Left ventricle myocardium inferior (tissue), 1 donor: ENCODE measurements around the gene MRFAP1L1. TPM values are rescaled to one million over a fixed set of nuclear protein-coding genes. Genes with fewer than 3 reads are reported as not detected.
A peak's percentile ranks its signal among the peaks of the same experiment; 100 is the strongest.

Experiments used
- DNase-seq: peaks from one replicate; pipeline ENCODE4 v3.0.0-alpha.2; 2020
- H3K27ac ChIP-seq: fragments of 200-600 bp; replicated peaks from 2 replicates; pipeline ENCODE4 v1.8.0; 2021
- H3K27me3 ChIP-seq: fragments of 200-600 bp; 2 replicates; pipeline ENCODE4 v1.8.0; 2021; ENCODE audit warnings: low read depth
- H3K36me3 ChIP-seq: fragments of 200-600 bp; 2 replicates; pipeline ENCODE4 v1.8.0; 2021
- H3K4me1 ChIP-seq: fragments of 200-600 bp; 2 replicates; pipeline ENCODE4 v1.8.0; 2021
- H3K4me3 ChIP-seq: fragments of 200-600 bp; 2 replicates; pipeline ENCODE4 v1.8.0; 2021; ENCODE audit warnings: mild to moderate bottlenecking, moderate library complexity
- H3K9me3 ChIP-seq: fragments of 200-600 bp; replicated peaks from 2 replicates; pipeline ENCODE4 v1.8.0; 2021
- intact Hi-C: fragments of 100-400 bp; cut with micrococcal nuclease; formaldehyde crosslinking; loops from one replicate; pipeline ENCODE4 v1.11.0; 2022
- total RNA-seq: library from RNA; stranded (reverse); fragmentation: NEBNext Ultra II Directional; extraction: Animal tissue kit (Norgen Biotek cat#: 25700); gene quantifications from one replicate; pipeline ENCODE4 v1.2.1, GENCODE V29; 2021
- TF ChIP-seq, protein P1 (sequence below): fragments of 200-600 bp; IDR thresholded peaks from 2 replicates; pipeline ENCODE4 v1.8.0; 2021; ENCODE audit warnings: antibody characterized with exemption, mild to moderate bottlenecking, borderline replicate concordance
- donor health status: DM: no; HTN: yes; CAD: no; lungs with severe emphysema.

The MRFAP1L1 gene
- total RNA-seq, 1 donor from 2014 or later = 41.5 TPM

DNA sequence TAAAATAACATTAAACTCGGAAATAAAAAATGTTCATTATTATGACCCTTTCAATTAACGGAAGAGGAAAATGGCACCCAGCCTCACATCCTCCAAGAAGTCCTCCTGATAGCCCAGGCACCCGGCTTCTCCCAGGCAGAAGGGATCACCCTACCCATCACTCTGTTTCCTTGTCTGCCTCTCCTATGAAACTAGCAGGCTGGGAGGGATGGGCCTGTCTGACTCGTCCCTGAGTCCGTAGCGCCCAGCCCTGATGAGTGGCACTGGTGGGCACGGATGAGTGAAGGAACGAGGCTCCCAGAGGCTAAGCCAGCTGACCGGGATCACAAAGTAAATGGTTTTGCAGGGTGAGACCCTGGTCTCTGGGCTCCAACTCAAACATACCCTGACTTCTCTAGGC, 44.2 kb upstream of the MRFAP1L1 start:
- Histone ChIP-seq H3K27ac (no peak overlapping the region), H3K4me1 (peaks cover 11% of the 10 kb centered on the region), H3K4me3 (no peak overlapping the region), H3K27me3 (no peaks in the 10 kb centered on the region), H3K36me3 (no peaks in the 10 kb centered on the region), H3K9me3 (no peaks in the 10 kb centered on the region)
- no peak for DNase-seq
- intact Hi-C loops = no loop called here
- TF ChIP-seq, protein P1, sequence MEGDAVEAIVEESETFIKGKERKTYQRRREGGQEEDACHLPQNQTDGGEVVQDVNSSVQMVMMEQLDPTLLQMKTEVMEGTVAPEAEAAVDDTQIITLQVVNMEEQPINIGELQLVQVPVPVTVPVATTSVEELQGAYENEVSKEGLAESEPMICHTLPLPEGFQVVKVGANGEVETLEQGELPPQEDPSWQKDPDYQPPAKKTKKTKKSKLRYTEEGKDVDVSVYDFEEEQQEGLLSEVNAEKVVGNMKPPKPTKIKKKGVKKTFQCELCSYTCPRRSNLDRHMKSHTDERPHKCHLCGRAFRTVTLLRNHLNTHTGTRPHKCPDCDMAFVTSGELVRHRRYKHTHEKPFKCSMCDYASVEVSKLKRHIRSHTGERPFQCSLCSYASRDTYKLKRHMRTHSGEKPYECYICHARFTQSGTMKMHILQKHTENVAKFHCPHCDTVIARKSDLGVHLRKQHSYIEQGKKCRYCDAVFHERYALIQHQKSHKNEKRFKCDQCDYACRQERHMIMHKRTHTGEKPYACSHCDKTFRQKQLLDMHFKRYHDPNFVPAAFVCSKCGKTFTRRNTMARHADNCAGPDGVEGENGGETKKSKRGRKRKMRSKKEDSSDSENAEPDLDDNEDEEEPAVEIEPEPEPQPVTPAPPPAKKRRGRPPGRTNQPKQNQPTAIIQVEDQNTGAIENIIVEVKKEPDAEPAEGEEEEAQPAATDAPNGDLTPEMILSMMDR = no peak

DNA sequence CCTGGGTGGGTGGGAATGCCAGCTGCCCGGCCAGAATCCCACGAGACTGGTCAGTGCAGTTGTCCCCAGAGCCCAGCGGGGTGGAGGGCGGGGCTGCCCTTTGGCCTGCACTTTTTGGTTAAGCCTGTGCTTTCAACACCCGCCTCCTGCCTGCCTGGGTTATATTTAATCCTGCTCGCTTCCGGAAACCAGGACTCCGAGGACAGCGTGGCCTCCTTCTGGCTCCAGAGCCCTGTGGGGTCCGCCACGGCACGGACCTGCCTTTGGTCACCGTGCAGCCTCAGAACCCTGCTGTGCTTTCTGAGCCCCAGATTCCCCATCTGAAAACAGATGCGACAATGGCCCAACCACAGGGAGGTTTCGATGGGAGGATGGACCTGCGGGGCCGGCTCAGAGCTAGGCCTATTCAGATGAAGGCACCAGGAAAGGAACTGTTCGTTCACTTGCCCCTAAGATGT, 43.5 kb upstream of the MRFAP1L1 start:
- Histone ChIP-seq H3K36me3 (no peaks in the 10 kb centered on the region), H3K27ac (peak overlapping the region; percentile 27), H3K4me3 (no peak overlapping the region), H3K27me3 (no peaks in the 10 kb centered on the region), H3K4me1 (peaks cover 18% of the 10 kb centered on the region), H3K9me3 (no peaks in the 10 kb centered on the region)
- intact Hi-C loops = no loop called here
- TF ChIP-seq, protein P1 = no peak
- no peak for DNase-seq

DNA sequence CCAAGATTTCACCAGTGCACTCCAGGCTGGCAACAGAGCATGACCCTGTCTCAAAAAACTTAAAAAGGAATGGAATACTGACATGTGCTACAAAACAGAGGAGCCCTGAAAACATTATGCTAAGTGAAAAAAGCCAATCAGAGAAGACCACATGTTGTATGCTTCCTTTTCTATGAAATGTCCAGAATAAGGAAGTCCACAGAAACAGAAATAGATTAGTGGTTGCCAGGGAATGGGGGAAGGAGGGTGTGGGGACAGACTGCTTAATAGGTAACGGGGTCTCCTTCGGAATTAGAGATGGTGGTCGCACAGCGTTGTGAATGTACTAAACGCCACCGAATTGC, 42.8 kb upstream of the MRFAP1L1 start:
- Histone ChIP-seq H3K4me1 (peaks cover 25% of the 10 kb centered on the region), H3K27ac (no peak overlapping the region), H3K27me3 (no peaks in the 10 kb centered on the region), H3K9me3 (no peaks in the 10 kb centered on the region), H3K4me3 (no peak overlapping the region), H3K36me3 (no peaks in the 10 kb centered on the region)
- intact Hi-C loops = no loop called here
- no peak for DNase-seq
- TF ChIP-seq, protein P1 = no peak

DNA sequence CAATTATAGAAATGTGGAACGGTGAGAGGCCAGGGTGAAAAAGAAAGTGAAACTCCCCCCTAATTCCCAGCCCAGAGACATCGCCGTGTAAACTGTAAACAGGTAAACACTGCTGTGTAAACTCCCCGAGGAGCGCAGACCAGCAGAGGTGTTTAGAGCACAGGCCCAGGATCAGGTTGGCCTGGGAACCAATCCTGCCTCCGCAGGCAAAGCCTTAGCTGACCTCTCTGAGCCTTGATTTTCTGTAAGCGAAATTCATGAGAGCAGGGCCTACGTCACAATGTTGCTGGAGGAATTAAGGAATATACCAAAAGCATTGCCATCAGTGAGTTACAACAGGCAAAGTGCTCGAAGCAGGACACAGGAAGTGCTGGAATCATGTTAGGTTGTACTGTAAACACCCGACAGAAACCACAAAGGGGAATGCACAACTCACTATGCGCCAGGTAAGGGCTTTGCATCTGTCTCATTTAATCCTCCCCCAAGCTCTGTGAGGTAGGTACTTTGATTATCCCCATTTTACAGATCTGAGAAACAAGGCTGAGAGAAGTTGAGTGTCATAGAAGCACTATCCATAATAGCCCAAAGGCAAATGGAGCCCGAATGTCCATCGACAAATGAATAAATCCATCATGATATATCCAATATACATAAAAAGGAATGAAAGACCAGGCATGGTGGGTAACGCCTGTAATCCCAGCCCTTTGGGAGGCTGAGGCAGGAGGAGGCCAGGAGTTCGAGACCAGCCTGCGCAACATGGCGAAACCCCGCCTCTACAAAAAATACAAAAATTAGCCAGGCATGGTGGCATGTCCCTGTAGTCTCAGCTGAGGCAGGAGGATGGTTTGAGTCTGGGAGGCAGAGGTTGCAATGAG, 42.2 kb upstream of the MRFAP1L1 start:
- H3K4me1 ChIP-seq = peaks cover 31% of the 10 kb centered on the region
- TF ChIP-seq, protein P1 = no peak

DNA sequence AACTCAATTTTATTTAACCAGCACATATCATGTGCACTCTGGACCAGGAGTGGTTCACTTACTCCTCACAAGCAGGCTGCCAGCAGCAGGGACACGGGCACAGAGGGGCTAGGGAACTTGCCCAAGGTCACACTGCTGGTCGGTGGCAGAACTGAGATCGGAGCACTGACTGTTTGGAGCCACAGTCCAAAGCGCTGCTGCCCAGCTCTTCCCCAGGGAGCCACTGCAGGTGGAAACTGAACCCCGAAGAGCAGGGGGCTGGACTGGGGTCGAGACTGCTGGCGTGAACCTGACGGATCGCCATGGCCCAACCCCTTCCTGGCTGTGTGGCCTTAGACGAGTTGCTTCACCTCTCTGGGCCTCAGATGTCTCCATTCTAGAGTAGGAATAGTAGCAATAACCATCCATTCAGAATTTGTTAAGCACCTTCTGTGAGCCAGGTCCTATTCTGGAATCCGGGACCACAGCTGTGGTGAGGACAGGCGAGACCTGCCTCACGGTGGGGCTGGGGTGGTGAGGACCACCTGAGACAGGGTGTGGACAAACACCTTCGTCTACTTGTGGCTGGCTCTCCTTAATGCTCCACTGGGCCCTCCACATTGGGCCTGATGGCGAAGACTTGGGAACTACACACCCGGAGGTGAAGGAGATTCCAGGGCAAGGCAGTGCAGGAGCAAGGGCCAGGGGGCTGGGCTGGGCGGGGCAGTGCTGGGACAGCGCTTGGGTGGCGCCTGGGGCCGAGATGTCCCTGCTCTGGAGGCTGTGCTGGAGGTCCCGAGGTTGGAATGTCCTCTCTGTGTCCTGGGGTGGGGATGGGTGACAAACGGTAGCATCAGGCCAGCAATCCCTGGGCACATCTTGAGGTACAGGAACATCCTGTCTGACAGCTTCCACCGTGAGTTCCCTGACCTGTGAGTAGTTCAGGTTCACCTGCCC, 40.9 kb upstream of the MRFAP1L1 start:
- Histone ChIP-seq H3K4me3 (no peak overlapping the region), H3K9me3 (no peaks in the 10 kb centered on the region), H3K4me1 (peaks cover 38% of the 10 kb centered on the region), H3K27ac (peak overlapping the region; percentile 60), H3K36me3 (no peaks in the 10 kb centered on the region), H3K27me3 (no peaks in the 10 kb centered on the region)
- intact Hi-C loops = no loop called here
- no peak for DNase-seq
- TF ChIP-seq, protein P1 = no peak

More for the DNA sequence above, 42.2 kb upstream of the MRFAP1L1 start:
- intact Hi-C loops = no loop called here
- Histone ChIP-seq H3K36me3 (no peaks in the 10 kb centered on the region), H3K4me3 (no peak overlapping the region), H3K27ac (no peak overlapping the region), H3K27me3 (no peaks in the 10 kb centered on the region), H3K9me3 (no peaks in the 10 kb centered on the region)
- DNase-seq = no peak
